Measurements from ENCODE around the gene C1orf94. TPM values are rescaled to one million over a fixed set of nuclear protein-coding genes. Genes with fewer than 3 reads are reported as not detected.
"Not testable (repeated sequence)": the region's sequence is repeated elsewhere in the genome, so short reads cannot be mapped to it uniquely, and the experiment has no call there.

The C1orf94 gene
- polyA plus RNA-seq, 1 donor, result not detected

GRCh38 chr1:34164771-34165391, 11.8 kb upstream of the C1orf94 start, which contains the start of gene CSMD2:
Gene CSMD2 (minus strand): TSS chr1:34165230. CDS start chr1:34165097, 133 bp downstream.
- DNase-seq, result peak; percentile 54

GRCh38 chr1:34165422-34165921, 11.2 kb upstream of the C1orf94 start:
- DNase-seq, result no peak

DNA sequence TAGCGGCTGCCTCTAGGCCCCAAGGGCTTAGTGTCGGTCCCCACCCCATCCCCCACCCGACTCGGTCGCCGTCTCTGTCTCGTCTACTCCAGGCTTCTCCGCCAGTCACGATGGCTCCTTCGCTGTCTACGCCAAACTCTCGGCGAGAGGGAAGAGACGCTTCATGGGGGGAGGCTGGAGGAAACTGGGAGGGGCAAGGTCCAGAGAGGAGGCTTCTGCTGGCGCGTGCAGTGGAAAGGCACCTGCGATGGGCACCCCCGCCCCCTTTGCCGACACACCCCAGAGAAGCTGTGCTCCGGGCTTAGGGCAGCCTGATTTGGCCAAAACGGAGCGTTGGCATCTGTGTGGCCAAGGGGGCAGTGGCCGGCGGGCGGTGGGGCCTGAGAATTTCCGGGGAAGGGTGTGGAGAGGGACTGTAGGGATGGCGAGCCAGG, 10.5 kb upstream of the C1orf94 start:
- no peak for DNase-seq

DNA sequence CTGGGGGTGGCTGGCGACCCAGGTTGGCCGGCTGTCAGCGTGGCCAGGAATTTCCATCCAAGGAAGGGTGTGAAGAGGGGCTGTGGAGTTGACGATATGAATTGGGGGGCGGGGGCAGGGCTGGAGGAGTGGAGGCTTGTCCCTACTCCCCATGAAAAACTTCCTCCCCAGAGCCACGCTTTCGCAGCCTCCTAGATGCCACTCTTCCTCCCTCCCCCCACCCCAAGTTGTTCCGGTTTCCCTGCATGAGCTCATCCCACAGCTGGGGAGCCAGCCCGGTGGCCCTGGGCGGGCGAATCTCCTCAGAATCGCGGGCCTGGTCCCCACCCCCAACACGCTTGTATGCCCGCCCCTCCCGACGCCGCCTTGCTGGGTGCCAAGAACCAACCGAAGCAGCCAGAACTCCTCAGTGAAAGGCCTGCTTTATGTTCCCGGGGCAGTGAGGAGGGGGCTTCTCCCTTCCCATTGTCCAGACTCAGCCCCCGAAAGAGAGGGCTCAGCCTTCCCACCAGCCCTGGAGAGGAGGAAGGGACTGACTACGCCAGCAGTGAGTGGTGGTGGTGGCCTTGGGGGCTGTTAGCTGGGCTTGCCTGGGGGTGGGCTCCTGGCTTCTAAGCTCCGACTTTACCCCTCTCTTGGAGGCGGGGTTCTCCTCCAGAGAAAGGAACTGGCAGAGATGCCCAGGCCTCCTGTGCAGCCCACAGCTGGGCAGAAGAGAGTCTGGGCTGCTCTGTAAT, 9.9 kb upstream of the C1orf94 start:
- no peak for DNase-seq

GRCh38 chr1:34167389-34167788, 9.3 kb upstream of the C1orf94 start:
- no peak for DNase-seq

DNA sequence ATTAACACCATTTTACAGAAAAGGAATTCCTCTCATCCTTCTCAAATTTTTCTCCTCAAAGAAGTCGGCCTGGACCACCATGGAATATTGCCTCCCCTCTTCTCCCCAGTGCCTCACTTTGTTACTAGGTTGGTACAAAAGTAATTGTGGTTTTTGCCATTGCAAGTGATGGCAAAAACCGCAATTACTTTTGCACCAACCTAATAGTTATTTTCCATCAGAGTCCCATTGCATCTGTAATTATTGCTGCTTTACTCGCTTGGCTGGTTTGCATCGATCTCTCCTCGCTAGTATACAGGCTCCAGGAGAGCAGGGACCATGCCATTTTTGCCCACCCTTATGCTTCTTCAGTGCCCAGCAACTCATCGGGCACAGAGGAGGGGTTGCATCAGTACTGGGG, 963 bp upstream of the C1orf94 start:
- DNase-seq, result no peak

DNA sequence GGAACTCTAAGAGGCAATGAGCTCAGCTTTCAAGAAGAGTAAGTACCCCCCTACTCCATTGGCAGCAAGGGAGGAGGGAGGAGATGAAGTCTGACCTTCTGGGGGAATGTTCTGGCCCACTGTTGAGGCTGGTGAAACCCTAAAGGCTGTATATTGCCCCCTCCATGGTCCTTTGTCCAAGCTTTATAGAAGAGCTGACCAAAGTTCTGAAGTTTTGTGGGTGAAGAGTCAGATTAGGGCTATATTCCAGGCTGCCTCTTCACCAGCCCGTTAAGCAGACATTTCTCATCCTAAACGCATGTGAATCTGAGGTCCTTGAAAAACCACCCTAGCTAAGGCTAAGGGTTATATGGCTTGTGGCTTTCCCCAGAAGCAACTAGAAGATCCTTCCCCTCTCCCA, 1.4 kb downstream of the C1orf94 start:
- no peak for DNase-seq

DNA sequence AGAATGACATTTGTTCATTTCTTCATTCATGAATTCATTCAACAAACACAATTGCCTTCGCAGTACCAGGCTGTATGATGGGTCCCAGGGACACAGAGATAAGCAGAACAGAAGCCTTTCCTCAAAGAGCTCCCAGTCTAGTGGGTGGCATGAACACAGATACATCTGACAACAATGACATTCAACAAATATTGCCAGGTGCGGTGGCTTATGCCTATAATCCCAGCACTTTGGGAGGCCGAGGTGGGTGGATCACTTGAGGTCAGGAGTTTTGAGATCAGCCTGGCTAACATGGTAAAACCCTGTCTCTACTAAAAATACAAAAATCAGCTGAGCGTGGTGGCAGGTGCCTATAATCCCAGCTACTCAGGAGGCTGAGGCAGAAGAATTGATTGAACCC, 6.7 kb downstream of the C1orf94 start:
- DNase-seq, result not testable (repeated sequence)

DNA sequence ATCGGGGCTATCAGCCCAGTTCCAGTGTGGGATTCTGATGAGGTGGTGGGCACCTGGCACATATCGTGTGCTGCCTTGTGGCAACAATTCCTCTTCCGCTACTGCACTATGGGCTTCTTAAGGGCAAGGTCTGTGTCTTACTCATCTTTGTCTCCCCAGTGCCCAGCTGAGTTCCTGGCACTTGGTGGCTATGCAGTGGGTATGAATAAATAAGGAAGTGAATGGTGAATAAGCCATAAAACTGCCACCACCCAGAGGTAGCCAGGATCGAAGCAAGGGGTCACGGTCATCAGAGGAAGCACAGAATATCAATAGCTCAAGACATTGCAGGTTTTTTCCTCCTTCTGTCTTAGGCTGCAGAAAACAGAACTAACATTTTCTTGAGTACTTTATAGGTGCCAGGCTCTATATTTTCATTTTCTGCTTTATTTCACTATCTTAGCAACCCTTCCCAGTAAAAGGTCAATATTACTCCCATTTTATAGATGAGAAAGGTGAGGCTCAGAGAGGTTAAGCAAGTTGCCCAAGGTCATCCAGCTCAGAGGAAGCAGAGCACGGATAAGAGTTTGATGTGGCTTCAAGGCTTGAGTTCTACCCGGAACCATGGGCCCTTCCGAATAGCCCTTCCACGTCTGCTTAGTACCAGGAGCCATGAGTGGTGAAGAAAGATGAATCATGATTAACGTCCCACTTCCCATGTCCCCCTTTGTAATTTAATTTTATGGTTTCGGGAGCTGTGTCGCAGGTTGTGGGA, 10.2 kb downstream of the C1orf94 start:
- no peak for DNase-seq

- DNase-seq, result no peak
Measured at GRCh38 chr1:34188418-34188817, 11.7 kb downstream of the C1orf94 start.

GRCh38 chr1:34188985-34189384, 12.3 kb downstream of the C1orf94 start:
- DNase-seq, result no peak

DNA sequence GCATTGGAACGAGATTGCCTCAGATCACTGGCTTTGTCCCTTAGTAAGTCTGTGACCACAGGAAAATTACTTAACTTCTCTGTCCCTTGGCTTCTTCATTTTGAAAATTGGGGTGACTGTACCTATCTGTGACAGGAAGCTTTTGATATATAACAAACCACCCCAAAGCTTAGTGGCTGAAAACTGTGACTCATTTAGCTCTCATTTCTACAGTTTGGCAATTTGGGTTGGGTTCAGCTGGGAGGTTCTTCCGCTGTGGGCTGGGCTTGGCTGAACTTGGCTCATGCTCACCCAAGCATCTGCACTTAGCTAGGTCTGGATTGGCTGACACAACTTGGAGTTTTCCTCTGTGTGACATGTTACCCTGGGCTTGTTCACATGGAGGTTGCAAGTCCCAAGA, 14.0 kb downstream of the C1orf94 start:
- no peak for DNase-seq

DNA sequence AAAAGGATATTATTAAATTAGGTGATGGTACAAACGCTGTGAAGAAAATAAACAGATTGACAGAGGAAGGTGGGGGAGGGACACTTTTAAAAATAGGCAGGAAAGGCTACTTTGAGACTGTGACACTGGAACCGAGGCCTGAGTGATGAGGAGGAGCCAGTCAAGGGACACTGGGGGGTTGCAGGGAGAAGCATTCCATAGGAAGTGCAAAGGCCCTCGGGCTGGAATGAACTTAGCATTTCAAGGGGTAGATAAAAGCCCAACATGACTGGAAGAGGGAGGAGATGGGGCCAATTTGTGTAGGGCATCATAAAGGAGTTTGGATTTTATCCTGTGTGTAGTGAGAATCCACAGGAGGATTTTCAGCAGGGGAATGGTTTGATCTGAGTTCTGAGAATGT, 15.9 kb downstream of the C1orf94 start:
- no peak for DNase-seq

DNA sequence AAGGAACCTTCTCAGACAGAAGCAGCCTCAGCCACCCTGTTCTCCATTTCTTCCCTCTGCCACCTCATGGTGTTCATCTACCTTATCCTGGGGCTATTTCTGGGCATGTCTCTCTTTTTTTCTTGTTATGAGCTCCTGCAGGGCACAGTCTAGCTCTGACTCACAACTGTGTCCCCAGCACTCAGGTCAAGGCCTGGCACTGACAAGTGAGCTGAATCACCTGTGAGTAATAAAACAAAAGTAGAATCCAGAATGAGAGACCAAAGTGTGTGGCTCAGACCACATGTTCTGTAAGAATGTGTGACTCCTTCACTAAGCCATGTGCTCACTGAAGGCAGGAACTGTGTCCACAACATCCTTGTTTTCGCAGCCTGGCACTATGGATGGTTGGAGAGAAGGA, 23.2 kb downstream of the C1orf94 start:
- DNase-seq, result no peak

DNA sequence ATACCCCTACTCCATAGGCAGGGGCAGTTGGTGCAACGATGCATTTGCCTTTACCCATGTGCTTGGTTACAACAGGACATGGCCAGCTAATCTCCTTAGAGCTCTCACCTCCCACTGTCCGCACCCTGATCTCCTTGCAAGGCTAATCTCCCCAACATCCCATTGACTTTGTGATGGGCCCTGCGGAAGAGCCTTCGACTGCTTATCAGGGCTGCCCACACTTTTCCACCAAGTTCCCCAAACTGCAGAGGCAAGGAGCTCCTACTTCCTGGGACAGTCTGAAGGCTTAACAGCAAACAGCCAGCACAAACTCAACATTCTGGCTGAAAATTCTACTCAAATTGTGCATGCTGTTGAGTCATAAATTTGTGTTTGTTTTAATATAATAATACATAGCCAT, 36.0 kb downstream of the C1orf94 start:
- no peak for DNase-seq

GRCh38 chr1:34213956-34214355, 37.2 kb downstream of the C1orf94 start:
- no peak for DNase-seq

- DNase-seq, result no peak
Measured at GRCh38 chr1:34231441-34231840, 54.7 kb downstream of the C1orf94 start.

DNA sequence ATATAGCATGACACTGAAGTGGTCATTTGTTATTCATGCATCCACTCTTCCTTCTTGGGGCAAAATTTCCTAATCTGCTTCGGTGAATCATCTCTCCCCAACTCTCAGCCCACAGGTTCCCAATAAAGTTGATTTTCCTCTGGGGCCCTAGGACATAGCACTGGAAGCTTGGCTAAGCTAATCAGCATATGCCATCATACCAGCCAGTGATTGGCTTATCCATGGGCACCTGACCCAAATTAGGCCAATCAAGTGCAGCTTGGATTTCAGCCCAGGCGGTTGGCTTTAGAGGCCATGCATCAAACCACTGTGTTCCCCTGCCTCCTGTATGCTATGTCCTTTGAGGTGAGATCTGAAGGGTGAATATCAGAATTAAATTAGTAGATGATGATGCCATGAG, 58.9 kb downstream of the C1orf94 start:
- DNase-seq, result no peak

DNA sequence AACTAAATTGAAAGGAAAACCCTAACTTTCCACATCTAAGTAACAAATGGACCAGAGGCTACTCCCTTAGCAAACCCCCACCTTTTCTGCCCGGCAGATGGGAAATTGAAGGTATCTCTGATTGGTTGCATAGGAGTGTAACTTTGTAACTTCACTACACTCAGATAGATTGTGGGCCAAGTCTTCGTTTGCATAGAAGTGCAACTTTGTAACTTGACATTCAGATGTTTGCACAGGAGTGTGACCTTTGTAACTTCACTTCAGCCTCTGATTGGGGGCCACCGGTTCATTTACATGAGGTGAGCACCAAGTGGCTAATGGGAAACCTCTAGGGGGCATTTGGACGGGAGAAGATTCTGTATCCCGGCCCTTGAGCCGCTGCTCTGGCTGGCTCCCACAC, 59.4 kb downstream of the C1orf94 start:
- no peak for DNase-seq

GRCh38 chr1:34237151-34237815, 60.6 kb downstream of the C1orf94 start:
- no peak for DNase-seq

- no peak for DNase-seq
Measured at GRCh38 chr1:34245967-34246366, 69.3 kb downstream of the C1orf94 start.

DNA sequence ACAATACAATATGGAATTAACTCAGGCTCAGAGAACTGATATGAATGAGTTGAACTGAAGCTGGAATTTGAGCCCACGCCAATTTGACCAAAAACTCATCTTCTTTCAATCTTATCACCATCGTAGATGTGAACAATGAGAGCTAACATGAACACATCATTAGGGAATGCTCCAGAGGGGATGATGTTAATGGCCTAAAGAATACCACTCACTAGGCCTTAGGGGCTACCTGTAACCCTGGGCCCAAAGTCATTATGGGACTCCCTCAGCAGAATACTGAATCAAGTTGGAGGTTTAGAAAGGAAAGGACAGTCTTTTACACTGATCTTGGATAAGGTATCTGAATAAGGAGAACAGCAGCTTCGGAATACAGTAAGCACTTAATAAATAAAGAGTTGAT, 73.6 kb downstream of the C1orf94 start:
- no peak for DNase-seq

All from hindlimb muscle (tissue), 1 donor.